A549 treated with CpdA at 1 μM for 4 hours (cell line): ENCODE data around the gene ALDH1A1. TPM values are rescaled to one million over a fixed set of nuclear protein-coding genes. Genes with fewer than 3 reads are reported as not detected.

ENCODE experiments used
- total RNA-seq: library from RNA; stranded (reverse); fragments of 200-300 nt; extraction: Qiagen RNA extraction; gene quantifications from 5 replicates; pipeline ENCODE4 v1.2.3, GENCODE V29; 2022; ENCODE audit warnings: low read depth

ALDH1A1 gene
- 4,393 to 6,177 TPM (median 4,899 TPM) in 5 replicates for total RNA-seq

DNA sequence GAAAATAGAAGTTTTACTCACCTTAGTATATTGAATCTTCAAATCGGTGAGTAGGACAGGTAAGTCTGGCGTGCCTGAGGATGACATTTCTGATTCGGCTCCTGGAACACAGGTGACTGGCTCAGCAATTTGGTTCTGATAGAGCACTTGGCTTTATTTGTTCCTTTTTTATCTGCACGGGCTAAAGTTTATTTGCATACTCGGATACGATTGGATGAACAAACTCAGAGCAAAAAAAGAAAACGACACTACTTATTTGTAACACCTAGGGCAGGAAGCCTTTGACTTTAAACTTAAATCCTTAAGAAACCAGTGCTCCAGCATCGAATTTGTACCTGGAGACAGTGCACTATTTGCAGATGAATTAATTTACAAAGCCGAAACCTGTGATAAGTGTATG is at the start of gene ALDH1A1:
TSS of gene ALDH1A1 (minus strand) at position 140 of the 400 bp plus-strand sequence. CDS start at position 87, 53 bp downstream.

Other genes with a start within 250 kb of the ALDH1A1 start
- 1,126 to 1,299 TPM (median 1,234 TPM) in 5 replicates for gene ANXA1, start 198.8 kb upstream of the ALDH1A1 start, total RNA-seq